NCI-H1105 (cell line): ENCODE measurements around the gene DYNLT2.
"Not testable (repeated sequence)": the region's sequence is repeated elsewhere in the genome, so short reads cannot be mapped to it uniquely, and the experiment has no call there.

Experiments used
- DNase-seq: peaks from one replicate; lab custom pipeline; 2025; lab: John Stamatoyannopoulos, UW

The DYNLT2 gene

GRCh38 chr6:169783971-169784820, 32.8 kb upstream of the DYNLT2 start:
- DNase-seq: no peak

GRCh38 chr6:169783401-169783800, 32.0 kb upstream of the DYNLT2 start:
- DNase-seq: no peak

- no peak for DNase-seq
Measured at GRCh38 chr6:169782966-169783365, 31.6 kb upstream of the DYNLT2 start.

- no peak for DNase-seq
Measured at GRCh38 chr6:169780571-169781091, 29.3 kb upstream of the DYNLT2 start.

GRCh38 chr6:169779896-169780295, 28.5 kb upstream of the DYNLT2 start:
- no peak for DNase-seq

GRCh38 chr6:169779092-169779815, 27.9 kb upstream of the DYNLT2 start:
- no peak for DNase-seq

DNA sequence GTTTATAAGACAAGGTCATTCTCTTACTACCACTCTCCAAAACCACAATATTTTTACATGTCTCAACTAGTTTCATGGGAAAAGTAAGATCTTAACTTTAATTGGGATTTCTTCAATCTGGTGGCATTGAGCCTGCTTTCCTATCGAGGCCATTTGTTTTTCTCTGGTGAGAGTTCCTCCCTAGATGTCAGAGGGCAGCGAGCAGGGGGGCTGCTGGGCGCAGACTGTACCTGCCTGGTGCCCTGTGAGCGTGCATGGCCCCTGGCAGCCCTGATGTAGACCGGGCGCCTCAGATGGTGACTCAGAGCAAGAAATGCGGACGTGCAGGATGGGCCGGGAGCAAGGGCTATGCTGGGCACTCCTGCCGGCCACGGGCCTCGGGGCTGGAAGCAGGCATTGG, 27.3 kb upstream of the DYNLT2 start:
- no peak for DNase-seq

DNA sequence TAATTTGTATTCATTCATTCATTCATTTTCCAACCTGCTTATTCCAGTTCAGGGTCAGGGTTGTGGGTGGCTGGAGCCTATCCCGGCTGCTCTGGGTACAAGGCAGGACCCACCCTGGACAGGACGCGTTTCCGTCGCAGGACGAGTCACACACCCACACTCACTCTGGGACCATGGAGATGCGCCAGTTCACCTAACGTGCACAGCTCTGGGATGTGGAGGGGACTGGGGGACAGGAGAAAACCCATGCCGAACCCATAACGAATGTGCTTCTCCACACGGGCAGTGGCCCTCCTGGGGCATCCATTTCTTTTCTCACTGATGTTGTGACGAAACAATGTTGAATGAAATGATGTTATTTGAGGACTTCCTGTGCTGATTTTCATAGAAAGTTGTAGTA, 26.5 kb upstream of the DYNLT2 start:
- DNase-seq: no peak

GRCh38 chr6:169776379-169776778, 25.0 kb upstream of the DYNLT2 start:
- DNase-seq: no peak

DNA sequence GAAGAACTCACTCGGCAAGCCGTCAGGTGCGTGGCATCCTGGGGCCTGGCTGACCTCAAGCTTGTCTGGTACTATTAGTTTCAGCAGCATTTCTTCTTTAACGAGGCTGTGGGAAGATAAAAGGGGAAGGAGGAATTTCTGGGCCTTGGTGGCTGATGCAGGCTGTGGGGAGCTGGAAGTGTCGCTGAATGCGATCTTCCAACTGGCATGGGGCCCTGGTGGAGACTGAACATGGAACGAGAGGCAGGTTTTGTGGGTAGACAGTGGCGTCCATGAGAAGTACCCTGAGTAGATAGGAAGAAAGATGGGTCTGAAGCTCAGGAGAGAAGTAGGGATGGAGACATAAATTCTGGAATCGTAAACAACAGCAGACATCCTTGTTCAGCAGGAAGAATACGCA, 23.9 kb upstream of the DYNLT2 start:
- no peak for DNase-seq

- DNase-seq: no peak
Measured at GRCh38 chr6:169774347-169774746, 23.0 kb upstream of the DYNLT2 start.

DNA sequence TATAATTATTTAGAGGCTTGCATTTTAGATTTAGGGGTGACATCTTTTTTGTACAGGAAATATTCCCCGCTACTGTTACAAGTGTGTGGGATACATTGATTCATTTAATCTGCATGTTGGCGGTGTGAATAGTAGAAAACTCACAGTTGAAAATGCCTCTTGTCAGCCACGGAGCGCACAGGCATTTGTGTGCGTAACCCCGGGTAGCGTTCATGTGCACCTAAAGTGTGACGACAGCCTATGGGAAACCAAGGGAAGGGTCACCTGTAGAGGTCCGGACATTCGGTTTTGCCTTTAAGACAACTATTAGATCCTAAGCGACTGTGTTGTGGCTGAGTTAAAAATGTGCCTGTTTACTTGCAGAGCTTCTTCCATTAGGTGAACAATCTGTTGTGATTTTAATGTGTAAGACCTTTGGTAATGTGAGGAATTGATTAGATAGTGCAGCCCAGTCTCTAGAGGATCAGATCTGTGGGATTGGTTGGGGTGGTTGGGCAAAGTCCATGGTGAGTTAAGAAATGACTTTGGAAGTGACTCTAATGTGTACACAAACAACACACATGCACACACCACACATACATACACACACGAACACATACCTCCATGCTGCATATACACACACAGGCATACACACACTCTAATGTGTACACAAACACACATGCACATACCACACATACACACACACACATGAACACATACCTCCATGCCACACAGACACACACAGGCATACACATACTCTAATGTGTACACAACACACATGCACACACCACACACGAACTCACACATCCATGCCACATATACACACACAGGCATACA, 15.8 kb upstream of the DYNLT2 start:
- DNase-seq: no peak

- DNase-seq: no peak
Measured at GRCh38 chr6:169766232-169766631, 14.9 kb upstream of the DYNLT2 start.

- DNase-seq: not testable (repeated sequence)
Measured at GRCh38 chr6:169765789-169766188, 14.4 kb upstream of the DYNLT2 start.

DNA sequence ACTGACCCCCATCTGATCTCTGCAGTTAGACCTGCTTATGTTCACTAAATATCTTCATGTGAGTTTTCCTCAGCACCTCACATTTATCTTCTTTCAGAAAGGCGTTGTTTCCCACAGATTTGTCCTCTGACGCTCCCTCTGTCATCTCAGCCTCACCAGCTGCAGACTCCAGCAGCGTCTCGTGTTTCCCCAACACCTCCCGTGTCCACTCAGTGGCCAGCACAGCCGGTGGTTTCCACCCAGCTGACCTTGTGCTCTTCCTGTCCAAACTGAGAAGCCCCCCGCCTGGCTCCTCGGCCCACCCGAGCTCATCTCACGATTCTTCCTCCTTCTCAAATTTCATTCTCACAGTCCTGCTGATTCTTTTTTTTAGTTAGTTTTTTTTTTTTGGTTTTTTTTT, 12.5 kb upstream of the DYNLT2 start:
- no peak for DNase-seq

DNA sequence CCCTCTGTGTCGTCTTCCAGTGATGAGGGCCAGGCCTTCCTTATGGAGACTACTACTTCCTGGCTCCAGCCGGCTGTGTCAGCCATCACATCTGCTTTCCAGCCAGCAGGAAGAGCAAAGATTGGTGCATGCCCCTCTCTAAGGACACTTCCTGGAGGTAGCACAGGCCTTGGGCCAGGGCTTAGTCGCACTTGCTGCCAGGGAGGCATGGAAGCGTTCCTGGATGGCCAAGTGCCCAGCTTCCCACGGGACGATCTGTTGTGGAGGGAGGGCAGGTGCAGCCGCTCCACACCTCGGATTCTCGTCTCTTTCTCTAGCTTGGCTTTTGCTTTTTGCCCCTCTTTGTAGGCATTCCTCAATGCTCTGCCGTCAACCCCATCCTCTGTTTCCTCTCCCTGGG, 11.9 kb upstream of the DYNLT2 start:
- DNase-seq: no peak

- no peak for DNase-seq
Measured at GRCh38 chr6:169755162-169755561, 3.8 kb upstream of the DYNLT2 start.

DNA sequence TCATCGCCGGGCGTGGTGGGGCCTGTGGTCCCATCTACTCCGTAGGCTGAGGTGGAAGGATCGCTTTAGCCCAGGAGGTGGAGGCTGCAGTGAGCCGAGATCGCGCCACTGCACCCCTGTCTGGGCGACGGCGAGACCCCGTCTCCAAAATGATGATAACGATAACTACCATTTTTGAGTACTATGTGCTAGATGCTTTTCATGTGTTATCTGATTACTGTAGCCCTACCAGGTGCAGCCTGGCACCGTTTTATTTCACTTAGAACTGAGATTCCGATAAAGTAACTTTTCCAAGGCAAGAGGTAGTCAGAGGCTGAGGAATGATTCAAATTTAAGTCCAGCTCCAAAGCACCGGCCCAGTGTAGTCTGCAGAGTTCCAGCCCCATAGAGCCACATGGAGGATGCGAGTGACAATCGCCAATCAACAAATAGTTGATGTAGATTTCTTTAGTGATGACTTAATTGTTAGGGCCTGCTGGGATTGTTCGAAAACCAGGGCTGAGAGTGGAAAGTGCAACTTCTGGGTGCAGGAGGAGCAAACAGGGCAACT, 777 bp upstream of the DYNLT2 start:
- DNase-seq: no peak

GRCh38 chr6:169746556-169746955, 4.8 kb downstream of the DYNLT2 start:
- no peak for DNase-seq

DNA sequence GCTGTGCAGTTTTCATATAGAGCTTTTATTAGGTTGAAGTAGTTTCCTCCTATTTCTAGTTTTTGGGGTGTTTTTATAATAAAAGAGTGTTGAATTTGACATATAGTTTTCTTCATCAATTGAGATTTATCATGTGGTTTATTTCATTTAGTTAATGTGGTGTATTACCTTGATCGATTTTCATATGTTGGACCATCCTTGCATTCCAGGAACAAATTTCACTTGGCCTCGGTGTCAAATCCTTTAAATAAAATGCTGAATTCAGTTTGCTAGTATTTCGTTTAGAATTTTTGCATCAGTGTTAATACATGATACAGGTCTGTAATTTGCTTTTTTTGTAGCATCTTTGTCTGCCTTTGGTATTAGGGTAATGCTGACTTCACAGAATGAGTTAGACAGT, 6.0 kb downstream of the DYNLT2 start:
- no peak for DNase-seq

GRCh38 chr6:169741344-169741743, 10.0 kb downstream of the DYNLT2 start:
- DNase-seq: no peak

GRCh38 chr6:169738976-169739529, 12.3 kb downstream of the DYNLT2 start:
- peak; percentile 23 for DNase-seq
